ENCODE measurements around the gene VPS4B.

DNA sequence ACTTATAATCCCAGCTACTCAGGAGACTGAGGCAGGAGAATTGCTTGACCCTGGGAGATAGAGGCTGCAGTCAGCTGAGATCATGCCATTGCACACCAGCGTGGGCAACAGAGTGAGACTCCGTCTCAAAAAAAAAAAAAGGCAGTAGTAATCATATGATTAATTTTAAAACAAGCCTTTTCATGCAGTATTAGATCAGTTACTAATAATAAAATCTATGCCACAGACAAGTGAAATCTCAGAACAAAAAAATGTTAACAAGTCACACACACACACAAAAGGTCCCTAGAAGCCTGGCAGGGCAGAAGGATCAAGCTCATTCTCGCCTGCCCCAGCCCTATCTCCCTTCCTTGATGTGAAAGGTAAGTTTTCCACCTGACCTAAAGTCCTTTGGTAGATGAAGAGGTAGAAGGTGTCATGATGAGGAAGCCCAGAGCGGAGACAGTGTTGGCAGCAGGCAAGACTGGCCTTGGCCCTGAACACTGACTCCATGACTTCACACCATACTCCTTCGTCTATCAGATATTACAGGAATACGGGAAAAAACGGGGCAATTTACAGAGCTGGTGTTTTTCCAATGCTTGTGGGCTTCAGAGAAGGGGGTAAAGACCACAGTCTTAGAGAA, 65.9 kb downstream of the VPS4B start:
- TF ChIP-seq, protein P1, sequence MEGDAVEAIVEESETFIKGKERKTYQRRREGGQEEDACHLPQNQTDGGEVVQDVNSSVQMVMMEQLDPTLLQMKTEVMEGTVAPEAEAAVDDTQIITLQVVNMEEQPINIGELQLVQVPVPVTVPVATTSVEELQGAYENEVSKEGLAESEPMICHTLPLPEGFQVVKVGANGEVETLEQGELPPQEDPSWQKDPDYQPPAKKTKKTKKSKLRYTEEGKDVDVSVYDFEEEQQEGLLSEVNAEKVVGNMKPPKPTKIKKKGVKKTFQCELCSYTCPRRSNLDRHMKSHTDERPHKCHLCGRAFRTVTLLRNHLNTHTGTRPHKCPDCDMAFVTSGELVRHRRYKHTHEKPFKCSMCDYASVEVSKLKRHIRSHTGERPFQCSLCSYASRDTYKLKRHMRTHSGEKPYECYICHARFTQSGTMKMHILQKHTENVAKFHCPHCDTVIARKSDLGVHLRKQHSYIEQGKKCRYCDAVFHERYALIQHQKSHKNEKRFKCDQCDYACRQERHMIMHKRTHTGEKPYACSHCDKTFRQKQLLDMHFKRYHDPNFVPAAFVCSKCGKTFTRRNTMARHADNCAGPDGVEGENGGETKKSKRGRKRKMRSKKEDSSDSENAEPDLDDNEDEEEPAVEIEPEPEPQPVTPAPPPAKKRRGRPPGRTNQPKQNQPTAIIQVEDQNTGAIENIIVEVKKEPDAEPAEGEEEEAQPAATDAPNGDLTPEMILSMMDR (IDR thresholded peaks at IDR 0.05): no peak
- TF ChIP-seq ZFX (IDR thresholded peaks at IDR 0.05; ENCODE audit: borderline replicate concordance): no peak
